ENCODE measurements around the gene FBXO7. TPM values are rescaled to one million over a fixed set of nuclear protein-coding genes. Genes with fewer than 3 reads are reported as not detected.
"Not testable (repeated sequence)": the region's sequence is repeated elsewhere in the genome, so short reads cannot be mapped to it uniquely, and the experiment has no call there.

FBXO7 gene
- total and polyA plus RNA-seq, 2 experiments from 2014 or later = 83.7 to 120 TPM

- TF ChIP-seq, protein P1, sequence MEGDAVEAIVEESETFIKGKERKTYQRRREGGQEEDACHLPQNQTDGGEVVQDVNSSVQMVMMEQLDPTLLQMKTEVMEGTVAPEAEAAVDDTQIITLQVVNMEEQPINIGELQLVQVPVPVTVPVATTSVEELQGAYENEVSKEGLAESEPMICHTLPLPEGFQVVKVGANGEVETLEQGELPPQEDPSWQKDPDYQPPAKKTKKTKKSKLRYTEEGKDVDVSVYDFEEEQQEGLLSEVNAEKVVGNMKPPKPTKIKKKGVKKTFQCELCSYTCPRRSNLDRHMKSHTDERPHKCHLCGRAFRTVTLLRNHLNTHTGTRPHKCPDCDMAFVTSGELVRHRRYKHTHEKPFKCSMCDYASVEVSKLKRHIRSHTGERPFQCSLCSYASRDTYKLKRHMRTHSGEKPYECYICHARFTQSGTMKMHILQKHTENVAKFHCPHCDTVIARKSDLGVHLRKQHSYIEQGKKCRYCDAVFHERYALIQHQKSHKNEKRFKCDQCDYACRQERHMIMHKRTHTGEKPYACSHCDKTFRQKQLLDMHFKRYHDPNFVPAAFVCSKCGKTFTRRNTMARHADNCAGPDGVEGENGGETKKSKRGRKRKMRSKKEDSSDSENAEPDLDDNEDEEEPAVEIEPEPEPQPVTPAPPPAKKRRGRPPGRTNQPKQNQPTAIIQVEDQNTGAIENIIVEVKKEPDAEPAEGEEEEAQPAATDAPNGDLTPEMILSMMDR (IDR thresholded peaks at IDR 0.05; ENCODE audit: low read depth, low read length) = peak; percentile 59
- H3K4me3 ChIP-seq = no peak overlapping the region
- no peaks in the 10 kb centered on the region for H3K9me3 ChIP-seq (ENCODE audit: low read depth)
- H3K4me1 ChIP-seq (ENCODE audit: low read depth) = peaks cover 14% of the 10 kb centered on the region
- peak; percentile 71 to 73 for DNase-seq (ENCODE audit: low read depth in 1 of 2, low spot score in 1 of 2)
- H3K27me3 ChIP-seq = peaks cover 13% of the 10 kb centered on the region
- H3K36me3 ChIP-seq = no peaks in the 10 kb centered on the region
- H3K27ac ChIP-seq = peak overlapping the region; percentile 92
These were observed 1.1 kb upstream of the FBXO7 start for GRCh38 chr22:32473388-32473952.

- H3K4me3 ChIP-seq = peak overlapping the region; percentile 92
- H3K4me1 ChIP-seq (ENCODE audit: low read depth) = peaks cover 14% of the 10 kb centered on the region
- no peaks in the 10 kb centered on the region for H3K9me3 ChIP-seq (ENCODE audit: low read depth)
- peak overlapping the region; percentile 92 for H3K27ac ChIP-seq
- peak; percentile 57 to 63 for DNase-seq (ENCODE audit: low read depth in 1 of 2, low spot score in 1 of 2)
- TF ChIP-seq, protein P1 (IDR thresholded peaks at IDR 0.05; ENCODE audit: low read depth, low read length) = no peak
- no peaks in the 10 kb centered on the region for H3K36me3 ChIP-seq
- peaks cover 7% of the 10 kb centered on the region for H3K27me3 ChIP-seq
These were observed 928 bp downstream of the FBXO7 start for GRCh38 chr22:32475468-32476010.

DNA sequence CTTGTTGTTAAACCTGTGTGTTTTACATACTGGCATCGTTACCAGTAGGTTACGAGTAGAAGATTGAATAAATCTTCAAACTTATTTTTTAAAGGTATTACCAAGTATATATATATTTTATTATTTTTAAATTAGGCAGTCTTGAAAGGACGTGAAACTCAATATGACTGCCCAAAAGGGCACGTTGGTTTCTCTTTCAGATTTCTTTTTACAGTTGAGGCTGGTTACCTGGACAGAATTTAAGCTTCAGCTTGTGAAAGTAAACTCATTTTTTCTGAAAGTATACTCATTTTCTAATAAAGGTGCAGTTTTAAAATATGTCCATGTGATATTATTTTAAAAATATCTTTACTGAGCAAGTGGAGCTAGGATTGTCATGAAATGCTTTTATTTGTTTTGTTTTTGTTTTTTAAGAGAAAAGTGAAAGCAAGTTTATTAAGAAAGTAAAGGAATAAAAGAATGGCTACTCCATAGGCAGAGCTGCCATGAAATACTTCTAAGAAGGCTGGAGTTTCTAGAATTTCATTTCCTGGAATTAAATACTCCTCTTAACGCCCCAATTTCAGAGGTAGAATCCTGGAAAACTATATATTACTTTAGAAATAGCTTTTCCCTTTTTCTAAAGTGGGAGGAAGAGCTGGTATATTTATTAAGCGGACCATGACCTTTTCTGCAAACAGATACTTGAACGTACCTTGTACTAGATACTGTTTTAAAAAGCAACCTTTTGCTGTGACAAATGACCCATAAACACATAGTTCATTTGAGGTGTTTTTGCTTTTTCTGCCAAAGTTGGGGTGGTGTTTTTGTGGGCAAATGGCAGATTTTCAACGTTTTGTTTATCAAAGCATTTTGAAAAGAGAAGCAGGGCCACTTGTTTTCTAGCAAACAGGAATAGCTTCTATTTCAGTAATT is 1.9 kb downstream of the FBXO7 start:
- H3K9me3 ChIP-seq (ENCODE audit: low read depth) = no peaks in the 10 kb centered on the region
- TF ChIP-seq, protein P1 (IDR thresholded peaks at IDR 0.05; ENCODE audit: low read depth, low read length) = no peak
- H3K4me3 ChIP-seq = peak overlapping the region; percentile 92

DNA sequence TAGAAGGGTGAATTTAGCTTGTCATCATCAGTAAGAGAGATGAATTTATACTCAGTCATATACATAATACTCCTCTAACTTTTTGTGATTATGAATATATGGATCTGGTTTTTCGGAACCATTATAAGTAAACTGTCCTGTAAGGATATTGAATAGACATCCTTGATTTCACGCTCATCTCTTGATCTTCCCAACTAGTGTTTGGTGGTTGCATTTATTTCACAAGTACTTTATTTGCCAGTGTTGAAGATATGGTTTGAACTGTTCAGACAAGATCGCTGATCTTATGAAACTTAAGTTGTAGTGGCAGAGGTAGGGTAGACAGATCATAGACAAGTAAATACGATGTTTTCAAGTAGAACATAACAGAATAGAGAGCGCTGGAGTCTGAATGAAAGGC is 3.0 kb downstream of the FBXO7 start:
- Histone ChIP-seq H3K27me3 (no peaks in the 10 kb centered on the region), H3K9me3 (ENCODE audit: low read depth) (no peaks in the 10 kb centered on the region), H3K27ac (no peak overlapping the region), H3K36me3 (no peaks in the 10 kb centered on the region), H3K4me3 (no peak overlapping the region), H3K4me1 (ENCODE audit: low read depth) (peaks cover 16% of the 10 kb centered on the region)
- TF ChIP-seq, protein P1 (IDR thresholded peaks at IDR 0.05; ENCODE audit: low read depth, low read length) = no peak
- no peak for DNase-seq (ENCODE audit: low read depth in 1 of 2, low spot score in 1 of 2)

More for the DNA sequence above, 1.9 kb downstream of the FBXO7 start:
- Histone ChIP-seq H3K27ac (peak overlapping the region; percentile 92), H3K36me3 (no peaks in the 10 kb centered on the region), H3K27me3 (no peaks in the 10 kb centered on the region), H3K4me1 (ENCODE audit: low read depth) (peaks cover 14% of the 10 kb centered on the region)
- no peak for DNase-seq (ENCODE audit: low read depth in 1 of 2, low spot score in 1 of 2)

GRCh38 chr22:32478552-32478951 is 3.9 kb downstream of the FBXO7 start:
- DNase-seq (ENCODE audit: low read depth in 1 of 2, low spot score in 1 of 2); H3K36me3 ChIP-seq; H3K27ac ChIP-seq; H3K9me3 ChIP-seq (ENCODE audit: low read depth); H3K4me3 ChIP-seq; H3K27me3 ChIP-seq: not testable (repeated sequence)
- H3K4me1 ChIP-seq (ENCODE audit: low read depth) = peaks cover 25% of the 10 kb centered on the region

GRCh38 chr22:32478994-32479393 is 4.4 kb downstream of the FBXO7 start:
- Histone ChIP-seq H3K27me3 (no peaks in the 10 kb centered on the region), H3K27ac (no peak overlapping the region), H3K9me3 (ENCODE audit: low read depth) (no peaks in the 10 kb centered on the region), H3K4me1 (ENCODE audit: low read depth) (peaks cover 28% of the 10 kb centered on the region), H3K36me3 (no peaks in the 10 kb centered on the region), H3K4me3 (no peak overlapping the region)
- TF ChIP-seq, protein P1 (IDR thresholded peaks at IDR 0.05; ENCODE audit: low read depth, low read length) = no peak
- DNase-seq (ENCODE audit: low read depth in 1 of 2, low spot score in 1 of 2) = no peak

All from cardiac muscle cell (in vitro differentiated cells and primary cell).